ENCODE results near the gene ZNF563.
"Not testable (repeated sequence)": the region's sequence is repeated elsewhere in the genome, so short reads cannot be mapped to it uniquely, and the experiment has no call there.

ZNF563 gene

GRCh38 chr19:12314553-12314952 lies 18.9 kb downstream of the ZNF563 start:
- DNase-seq = no peak
- no peak overlapping the region for H3K4me3 ChIP-seq (ENCODE audit: low read depth, low read length)
- peaks cover 15% of the 10 kb centered on the region for H3K36me3 ChIP-seq

GRCh38 chr19:12308891-12309290 lies 24.5 kb downstream of the ZNF563 start:
- H3K27ac ChIP-seq; H3K9me3 ChIP-seq (ENCODE audit: severe bottlenecking); H3K4me3 ChIP-seq (ENCODE audit: low read depth, low read length); H3K36me3 ChIP-seq; DNase-seq; H3K27me3 ChIP-seq (ENCODE audit: insufficient read depth, low read depth, severe bottlenecking): not testable (repeated sequence)

More at GRCh38 chr19:12314553-12314952, 18.9 kb downstream of the ZNF563 start:
- Histone ChIP-seq H3K9me3 (ENCODE audit: severe bottlenecking) (peaks cover 2% of the 10 kb centered on the region), H3K27me3 (ENCODE audit: insufficient read depth, low read depth, severe bottlenecking) (no peaks in the 10 kb centered on the region), H3K27ac (no peak overlapping the region)
- no peak for TF ChIP-seq CTCF (IDR thresholded peaks at IDR 0.05; ENCODE audit: low read depth, low read length)

GRCh38 chr19:12295191-12295590 lies 38.2 kb downstream of the ZNF563 start:
- Histone ChIP-seq H3K27ac (peak overlapping the region; percentile 51; the same call in 1 of the 2 replicates), H3K27me3 (ENCODE audit: insufficient read depth, low read depth, severe bottlenecking) (no peaks in the 10 kb centered on the region), H3K36me3 (peaks cover 7% of the 10 kb centered on the region), H3K9me3 (ENCODE audit: severe bottlenecking) (no peaks in the 10 kb centered on the region), H3K4me3 (ENCODE audit: low read depth, low read length) (peak overlapping the region; percentile 90)
- DNase-seq = no peak
- TF ChIP-seq CTCF (IDR thresholded peaks at IDR 0.05; ENCODE audit: low read depth, low read length) = no peak

- no peak for TF ChIP-seq CTCF (IDR thresholded peaks at IDR 0.05; ENCODE audit: low read depth, low read length)
- Histone ChIP-seq H3K4me3 (ENCODE audit: low read depth, low read length) (peak within 1 kb of the TSS; percentile 90), H3K9me3 (ENCODE audit: severe bottlenecking) (no peaks in the 10 kb centered on the region), H3K27ac (peak within 1 kb of the TSS; percentile 73), H3K36me3 (peaks cover 7% of the 10 kb centered on the region), H3K27me3 (ENCODE audit: insufficient read depth, low read depth, severe bottlenecking) (no peaks in the 10 kb centered on the region)
- peak; percentile 98 for DNase-seq
These were observed 38.9 kb downstream of the ZNF563 start, which contains the start of gene ZNF44 for GRCh38 chr19:12294249-12295158. TSS of gene ZNF44 (minus strand) at chr19:12294883. CDS start at chr19:12294694, 189 bp downstream.

- Histone ChIP-seq H3K27me3 (ENCODE audit: insufficient read depth, low read depth, severe bottlenecking) (no peaks in the 10 kb centered on the region), H3K4me3 (ENCODE audit: low read depth, low read length) (peak overlapping the region; percentile 90), H3K9me3 (ENCODE audit: severe bottlenecking) (no peaks in the 10 kb centered on the region), H3K27ac (peak overlapping the region; percentile 73), H3K36me3 (peaks cover 7% of the 10 kb centered on the region)
- peak; percentile 68 for DNase-seq
- no peak for TF ChIP-seq CTCF (IDR thresholded peaks at IDR 0.05; ENCODE audit: low read depth, low read length)
These were observed 39.6 kb downstream of the ZNF563 start for GRCh38 chr19:12293777-12294248.

- TF ChIP-seq CTCF (IDR thresholded peaks at IDR 0.05; ENCODE audit: low read depth, low read length) = no peak
- Histone ChIP-seq H3K27ac (no peak overlapping the region), H3K36me3 (peaks cover 7% of the 10 kb centered on the region), H3K27me3 (ENCODE audit: insufficient read depth, low read depth, severe bottlenecking) (no peaks in the 10 kb centered on the region), H3K4me3 (ENCODE audit: low read depth, low read length) (no peak overlapping the region), H3K9me3 (ENCODE audit: severe bottlenecking) (no peaks in the 10 kb centered on the region)
- no peak for DNase-seq
These were observed 43.7 kb downstream of the ZNF563 start for GRCh38 chr19:12289790-12290065.
